Activated CD4-positive, alpha-beta T cell treated with anti-CD3 and anti-CD28 coated beads, Interleukin-2, amount 50 U/mL, for 48 hours (primary cell): Measurements from ENCODE around the gene MRPL34.
A peak's percentile ranks its signal among the peaks of the same experiment; 100 is the strongest.
"Not testable (repeated sequence)": the region's sequence is repeated elsewhere in the genome, so short reads cannot be mapped to it uniquely, and the experiment has no call there.

ENCODE experiments used
- DNase-seq, 2 experiments: peaks; one replicate each; pipeline ENCODE4 v3.0.0-alpha.2; 2020

The MRPL34 gene

DNA sequence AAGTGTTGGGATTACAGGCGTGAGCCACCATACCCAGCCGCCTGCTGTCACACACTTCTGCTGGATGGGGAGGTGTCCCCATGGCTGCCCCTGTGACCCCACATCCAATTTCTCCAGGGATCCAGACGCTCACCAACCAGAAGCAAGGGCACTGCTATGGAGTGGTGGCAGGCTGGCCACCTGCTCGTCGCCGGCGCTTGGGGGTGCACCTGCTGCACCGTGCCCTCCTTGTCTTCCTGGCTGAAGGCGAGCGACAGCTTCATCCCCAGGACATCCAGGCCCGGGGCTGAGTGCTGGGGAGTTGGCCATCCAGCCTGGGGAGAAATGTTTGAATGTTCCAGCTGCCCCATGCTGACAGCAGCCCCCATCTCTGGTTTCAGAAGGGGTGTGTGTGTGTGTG, 19.4 kb upstream of the MRPL34 start:
- no peak for DNase-seq

DNA sequence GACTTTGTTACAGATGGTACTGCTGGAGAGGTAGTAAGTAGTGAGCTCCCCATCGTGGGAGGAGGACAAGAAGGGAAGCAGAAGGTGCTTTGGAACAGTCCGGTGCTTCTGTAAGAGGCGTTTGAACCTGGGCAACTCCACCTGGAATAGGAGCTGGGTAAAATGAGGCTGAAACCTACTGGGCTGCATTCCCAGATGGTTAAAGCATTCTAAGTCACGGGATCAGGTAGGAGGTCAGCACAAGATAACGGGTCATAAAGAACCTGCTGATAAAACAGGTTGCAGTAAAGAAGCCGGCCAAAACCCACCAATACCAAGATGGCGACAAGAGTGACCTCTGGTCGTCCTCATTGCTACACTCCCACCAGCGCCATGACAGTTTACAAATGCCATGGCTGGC, 18.9 kb upstream of the MRPL34 start:
- no peak for DNase-seq

GRCh38 chr19:17289489-17289888, 16.2 kb upstream of the MRPL34 start:
- peak; percentile 68 to 73 for DNase-seq

GRCh38 chr19:17292301-17293074, 13.2 kb upstream of the MRPL34 start:
- DNase-seq: peak; percentile 83 to 86

DNA sequence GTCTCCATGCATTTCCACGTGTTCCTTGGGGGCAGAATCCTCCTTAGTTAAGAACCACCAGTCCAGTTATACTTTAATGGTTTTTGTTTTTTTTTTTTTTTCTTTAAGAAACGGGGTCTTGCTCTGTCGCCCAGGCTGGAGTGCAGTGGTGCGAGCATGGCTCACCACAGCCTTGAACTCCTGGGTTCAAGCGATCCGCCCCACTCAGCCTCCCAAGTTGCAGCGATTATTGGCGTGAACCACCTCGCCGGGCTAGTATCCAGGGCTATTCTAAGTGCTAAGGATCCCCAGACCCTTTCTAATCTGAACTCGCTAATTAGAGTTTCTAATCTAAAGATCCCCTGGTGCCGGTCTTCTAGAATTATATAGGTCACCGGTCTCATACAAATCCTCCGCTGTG, 12.1 kb upstream of the MRPL34 start:
- DNase-seq: no peak

GRCh38 chr19:17294051-17294891, 11.4 kb upstream of the MRPL34 start:
- DNase-seq: peak; percentile 70 to 73

DNA sequence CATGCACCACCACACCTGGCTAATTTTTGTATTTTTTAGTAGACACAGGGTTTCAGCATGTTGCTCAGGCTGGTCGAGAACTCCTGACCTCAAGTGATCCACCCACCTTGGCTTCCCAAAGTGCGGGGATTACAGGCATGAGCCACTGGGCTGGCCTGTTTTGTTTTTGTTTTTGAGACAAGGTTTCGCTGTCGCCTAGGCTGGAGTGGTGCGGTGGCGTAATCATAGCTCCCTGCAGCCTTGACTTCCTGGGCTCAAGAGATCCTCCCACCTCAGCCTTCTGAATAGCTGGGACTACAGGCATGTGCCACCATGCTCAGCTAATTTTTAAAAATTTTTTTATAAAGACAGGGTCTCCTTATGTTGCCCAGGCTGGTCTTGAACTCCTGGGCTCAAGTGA, 10.1 kb upstream of the MRPL34 start:
- not testable (repeated sequence) for DNase-seq

- peak in 1 of 2 experiments; percentile 24 for DNase-seq
These were observed 9.4 kb upstream of the MRPL34 start for GRCh38 chr19:17296273-17296672.

GRCh38 chr19:17296976-17297375, 8.7 kb upstream of the MRPL34 start:
- no peak for DNase-seq

DNA sequence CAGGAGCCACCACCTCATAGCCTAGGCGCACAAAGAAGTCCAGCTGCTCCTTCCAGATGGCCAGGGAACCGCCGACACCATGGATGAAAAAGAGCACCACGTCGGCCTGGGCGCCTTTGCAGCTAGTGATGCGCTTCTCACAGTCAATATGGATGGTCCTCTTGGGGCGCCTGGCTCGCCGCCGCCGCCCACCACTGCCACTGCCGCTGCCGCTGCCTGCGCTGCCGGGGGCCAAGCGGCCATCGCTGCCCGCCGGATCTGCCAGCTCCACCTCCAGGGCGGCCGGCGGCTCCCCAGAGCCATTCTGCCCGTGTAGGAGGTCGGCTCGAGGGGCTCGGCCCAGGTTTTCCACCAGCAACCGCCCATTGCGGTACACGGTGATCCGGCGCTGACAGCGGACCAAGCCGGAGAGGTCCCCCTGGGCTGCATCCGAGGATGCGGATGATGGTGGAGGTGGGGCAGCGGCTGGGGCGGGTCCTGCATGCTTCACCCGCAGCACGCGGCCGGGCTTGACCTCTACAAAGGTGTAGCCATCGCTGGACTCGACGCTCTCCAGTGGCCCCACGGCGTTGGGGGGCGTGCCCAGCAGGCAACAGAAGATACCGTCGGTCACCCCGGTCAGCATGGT, 4.6 kb upstream of the MRPL34 start:
- DNase-seq: no peak

GRCh38 chr19:17302391-17303166, 3.1 kb upstream of the MRPL34 start:
- DNase-seq: no peak

DNA sequence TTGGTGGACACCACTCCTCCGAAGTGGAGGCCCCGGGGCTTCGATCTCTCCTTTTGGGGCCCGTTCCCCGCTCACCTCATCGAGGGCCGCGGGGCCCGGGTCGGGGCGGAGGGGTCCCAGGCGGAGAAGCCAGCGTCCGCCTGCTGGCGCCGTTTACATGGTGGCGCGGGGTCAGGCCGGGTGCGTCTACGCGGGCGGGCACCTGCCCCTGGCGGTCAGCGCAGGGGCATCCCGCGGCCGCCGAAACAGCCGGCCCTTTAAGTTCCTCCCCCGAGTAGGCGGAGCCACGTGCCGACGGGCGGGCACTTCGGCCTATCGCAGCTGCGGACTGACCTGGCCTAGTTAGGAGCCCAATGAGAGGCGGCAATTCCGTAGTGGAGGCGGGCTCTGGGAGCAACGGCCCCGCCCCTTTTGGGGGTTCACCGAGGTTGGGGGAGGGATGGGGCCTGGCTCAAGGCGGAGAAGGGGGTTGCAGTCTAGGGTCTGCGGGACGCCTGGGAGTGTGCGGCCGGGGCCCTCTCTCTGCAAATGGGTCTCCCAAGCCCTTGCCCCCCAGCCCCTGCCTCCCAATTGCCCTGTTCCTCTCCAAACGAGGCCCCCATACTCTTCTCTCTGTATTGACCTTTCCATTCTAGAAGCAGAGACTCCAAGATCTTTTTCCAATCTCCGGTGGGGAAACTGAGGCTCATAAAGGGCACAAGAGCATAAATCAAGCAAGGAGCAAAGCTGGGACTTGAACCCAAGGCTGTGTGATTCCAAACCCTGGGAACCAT, 2.3 kb upstream of the MRPL34 start, which contains the start of gene ABHD8:
Gene ABHD8 (minus strand): TSS at position 259 of the 773 bp plus-strand sequence. CDS start 1,809 bp downstream, outside the sequence.
- DNase-seq: peak; percentile 96 to 97

DNA sequence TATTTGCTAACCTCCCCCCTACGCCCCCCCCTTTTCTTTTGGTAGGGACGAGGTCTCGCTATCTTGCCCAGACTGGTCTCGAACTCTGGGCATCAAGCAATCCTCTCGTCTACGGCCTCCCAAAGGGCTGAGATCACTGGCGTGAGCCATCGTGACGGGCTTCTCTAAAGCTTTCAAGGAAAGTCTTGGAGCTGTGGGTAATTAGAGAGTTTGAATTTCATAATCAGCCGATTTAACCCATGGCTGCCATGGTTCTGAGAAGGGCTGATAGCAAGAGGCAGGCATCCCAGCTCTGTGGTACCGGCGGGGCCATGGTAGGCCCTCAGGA, 1.8 kb upstream of the MRPL34 start:
- DNase-seq: no peak

DNA sequence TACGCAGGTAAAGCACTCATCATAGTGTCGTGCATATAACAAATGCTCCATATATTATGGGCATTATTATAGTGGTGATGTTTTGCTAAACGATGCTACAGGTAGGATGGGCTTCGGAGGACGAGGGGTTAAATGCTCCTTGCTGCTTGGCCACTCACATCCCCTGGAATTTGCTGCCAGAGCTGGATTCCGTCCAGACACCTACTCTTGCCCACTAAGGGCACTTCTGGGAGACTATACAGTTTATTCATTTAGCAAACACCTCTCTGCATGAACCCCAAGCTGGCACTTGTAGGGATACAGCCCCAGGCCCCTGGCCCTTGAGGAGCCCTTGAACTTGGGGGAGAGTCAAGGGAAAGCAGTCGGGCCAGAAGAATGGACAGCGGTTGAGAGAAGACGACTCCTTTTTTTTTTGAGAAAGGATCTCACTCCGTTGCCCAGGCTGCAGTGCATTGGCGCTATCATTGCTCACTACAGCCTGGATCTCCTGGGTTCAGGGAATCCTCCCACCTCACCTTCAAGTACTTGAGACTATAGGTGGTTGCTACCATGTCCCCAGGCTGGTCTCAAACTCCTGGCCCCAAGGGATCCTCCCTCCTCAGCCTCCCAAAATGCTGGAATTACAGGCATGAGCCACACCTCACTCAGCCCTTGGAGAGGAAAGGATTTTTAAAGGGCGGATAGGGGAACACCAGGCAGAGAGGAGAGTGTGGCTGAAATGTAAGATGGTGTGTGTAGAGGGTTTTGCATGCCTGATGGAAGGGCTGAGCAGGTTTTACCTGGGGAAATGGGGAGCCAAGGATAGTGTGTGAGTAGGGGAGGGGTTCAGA, 1.1 kb upstream of the MRPL34 start:
- no peak for DNase-seq

DNA sequence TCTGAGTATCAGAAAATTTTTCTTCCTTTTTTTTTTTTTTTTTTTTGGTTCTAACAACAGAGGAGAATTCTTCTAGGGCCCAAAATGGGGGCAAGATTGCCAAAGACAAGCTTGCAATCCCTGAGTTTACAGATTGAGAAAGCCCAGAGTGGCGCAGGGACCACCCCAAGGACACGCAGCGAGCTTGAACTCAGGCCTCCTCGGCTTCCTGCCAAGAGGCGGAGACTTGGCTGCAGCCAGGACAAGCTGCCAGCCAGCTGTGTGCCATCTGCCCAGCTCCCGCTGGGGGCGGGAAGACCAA, 506 bp upstream of the MRPL34 start:
- DNase-seq: no peak

DNA sequence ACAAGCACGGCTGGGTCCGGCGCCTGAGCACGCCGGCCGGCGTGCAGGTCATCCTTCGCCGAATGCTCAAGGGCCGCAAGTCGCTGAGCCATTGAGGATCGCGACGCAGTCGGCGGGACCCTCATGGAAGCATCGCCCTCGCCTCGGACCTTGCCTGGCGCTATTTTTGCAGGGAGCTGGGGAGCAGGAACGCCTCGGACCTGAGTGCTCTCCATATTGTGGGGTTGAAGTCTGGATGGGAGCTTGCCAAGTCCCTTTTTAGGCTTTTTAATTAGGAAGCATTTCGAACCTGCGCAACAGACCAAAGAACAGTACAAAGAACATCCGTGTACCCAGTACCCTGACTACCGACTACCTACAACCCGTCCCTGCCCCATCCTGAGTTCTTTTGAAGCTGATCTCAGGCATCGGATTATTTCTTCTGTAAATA, 628 bp downstream of the MRPL34 start:
- no peak for DNase-seq

DNA sequence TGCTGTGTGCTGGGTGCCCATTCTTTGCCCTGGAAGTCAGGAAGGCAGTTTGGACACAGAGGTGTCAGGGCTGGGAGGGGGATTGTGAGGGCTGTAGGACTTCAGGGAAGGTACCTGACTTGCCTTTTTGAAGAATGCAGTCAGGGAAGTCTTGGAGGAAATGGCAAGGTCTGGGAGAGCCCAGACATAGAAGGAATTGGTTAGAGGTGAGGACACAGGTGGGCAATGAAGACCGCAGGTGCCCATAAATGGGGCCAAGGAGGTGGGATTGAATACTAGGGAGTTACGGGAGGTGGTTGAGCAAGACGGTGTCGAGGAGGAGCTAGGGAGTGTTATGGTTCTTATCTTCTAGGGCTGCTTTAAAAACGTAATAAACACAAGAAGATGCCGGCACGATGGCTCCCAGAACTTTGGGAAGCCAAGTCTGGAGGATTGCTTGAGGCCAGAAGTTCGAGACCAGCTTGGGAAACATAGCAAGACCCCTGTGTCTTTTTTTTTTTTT, 2.3 kb downstream of the MRPL34 start:
- DNase-seq: no peak

DNA sequence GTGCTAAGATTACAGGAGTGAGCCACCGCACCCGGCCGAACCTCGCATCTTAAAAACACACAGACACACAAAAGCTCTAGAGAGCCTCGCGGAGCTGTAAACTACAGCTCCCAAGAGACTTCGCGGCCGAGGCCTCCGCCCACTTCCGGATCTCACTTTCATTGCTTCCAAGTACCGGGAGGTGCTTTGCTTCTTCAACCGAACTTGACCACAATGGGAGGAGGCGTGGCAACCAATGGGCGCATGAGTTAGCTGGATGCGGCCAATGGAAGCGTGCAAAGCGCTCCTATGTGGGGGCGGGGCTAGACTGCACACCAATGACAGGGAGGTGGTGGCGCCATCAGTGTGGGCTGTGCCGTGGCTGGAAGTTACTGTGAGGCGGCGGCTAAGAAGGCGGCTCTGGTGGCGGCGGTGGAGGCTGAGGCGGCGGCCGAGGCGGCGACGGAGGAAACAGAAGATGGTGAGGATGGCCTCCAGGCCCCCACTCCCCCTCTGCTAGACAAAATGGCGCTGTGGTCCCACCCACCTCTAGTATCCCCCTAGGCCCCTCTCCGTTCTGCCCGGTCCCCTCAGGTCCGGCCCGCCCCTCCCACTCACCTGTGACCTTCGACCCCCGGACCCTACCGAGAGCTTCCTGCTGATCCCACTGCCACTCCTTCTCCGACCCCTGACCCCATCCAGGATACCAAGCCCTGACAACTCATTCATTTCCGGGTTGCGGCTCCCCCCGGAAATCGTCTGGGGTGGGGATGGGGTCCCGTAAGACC, 3.7 kb downstream of the MRPL34 start, which contains the start of gene DDA1:
Gene DDA1 (plus strand): TSS at position 366 of the 767 bp plus-strand sequence. CDS start 92 bp downstream, at position 458.
- DNase-seq: peak; percentile 99 to 100

DNA sequence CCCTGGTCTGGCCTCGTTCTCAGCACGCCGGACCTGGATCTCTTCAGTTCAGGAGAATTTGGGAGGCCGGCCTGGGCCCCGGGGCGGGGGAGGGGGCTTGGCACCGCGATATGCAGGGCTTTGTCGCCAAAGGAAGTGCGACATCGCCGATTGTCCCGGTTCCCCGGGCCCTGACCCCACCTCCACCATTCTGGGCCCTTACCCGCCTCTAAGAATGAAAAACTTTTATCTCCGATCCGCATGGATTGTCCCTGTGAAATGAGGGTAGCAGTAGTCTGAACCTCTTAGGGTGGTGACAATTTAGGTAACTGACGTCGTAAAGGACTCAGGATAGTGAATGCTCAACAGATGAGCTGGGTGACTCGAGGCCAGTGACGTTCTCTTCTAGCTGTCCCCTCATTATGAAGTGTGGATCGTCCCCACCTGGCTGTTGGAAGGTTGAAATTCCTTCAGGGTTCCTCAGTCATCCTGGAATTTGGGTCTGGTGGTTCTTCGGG, 4.3 kb downstream of the MRPL34 start:
- DNase-seq: peak in 1 of 2 experiments; percentile 23
